HEK293 (cell line): ENCODE measurements around the gene IL1RN.

Source experiments
- CTCF ChIA-PET: fragments of 350-600 bp; formaldehyde crosslinking; extraction: SDS; loops from one replicate; lab custom pipeline; 2021; ENCODE audit warnings: antibody characterized with exemption; lab: Yijun Ruan, JAX
- POLR2A ChIA-PET: fragments of 300-600 bp; formaldehyde crosslinking; extraction: SDS; loops from one replicate; lab custom pipeline; 2020; ENCODE audit warnings: antibody characterized with exemption, inconsistent platforms; lab: Yijun Ruan, JAX
- H3K27ac ChIP-seq: fragments of 200-500 bp; sonication (Bioruptor generic); 2 replicates; pipeline ENCODE4 v1.5.1; 2014; ENCODE audit warnings: low read depth, low read length, control low read depth, inconsistent platforms; ENCODE audit errors: extremely low read depth
- H3K36me3 ChIP-seq, 2 experiments: fragments of 200-500 bp in 1 of 2; sonication (Bioruptor generic) in 1 of 2; 1 replicate in 1 of 2; 2 replicates in 1 of 2; pipeline ENCODE4 v1.5.1; 2014 to 2017; ENCODE audit warnings: inconsistent platforms in 2 of 2, low read length in 2 of 2; ENCODE audit not compliant: control insufficient read depth in 2 of 2, insufficient read depth in 1 of 2
- H3K4me1 ChIP-seq: fragments of 200-500 bp; sonication (Bioruptor generic); 2 replicates; pipeline ENCODE4 v1.5.1; 2014; ENCODE audit warnings: mild to moderate bottlenecking, low read length, inconsistent platforms; ENCODE audit not compliant: control insufficient read depth, insufficient read depth
- H3K4me3 ChIP-seq: 2 replicates; pipeline ENCODE4 v1.5.1; 2011; ENCODE audit warnings: low read depth, mild to moderate bottlenecking, control low read depth, low read length, moderate library complexity
- H3K9me3 ChIP-seq: fragments of 200-500 bp; sonication (Bioruptor generic); 2 replicates; pipeline ENCODE4 v1.5.1; 2014; ENCODE audit warnings: low read depth, low read length, inconsistent platforms; ENCODE audit not compliant: control insufficient read depth, insufficient read depth
- EGR2 ChIP-seq: fragments of 450-650 bp; formaldehyde crosslinking; IDR thresholded peaks from 2 replicates; pipeline ENCODE4 v1.5.1; 2016; ENCODE audit warnings: low read depth, missing biosample characterization, missing genetic modification characterization
- GLIS2 ChIP-seq: fragments of 450-650 bp; formaldehyde crosslinking; IDR thresholded peaks from 2 replicates; pipeline ENCODE4 v1.5.1; 2016; ENCODE audit warnings: missing biosample characterization, missing genetic modification characterization
- SCRT1 ChIP-seq: fragments of 450-650 bp; formaldehyde crosslinking; IDR thresholded peaks from 2 replicates; pipeline ENCODE4 v1.5.1; 2016; ENCODE audit warnings: missing biosample characterization, missing genetic modification characterization, borderline replicate concordance
- TCF7L2 ChIP-seq: IDR thresholded peaks from 2 replicates; pipeline ENCODE4 v1.6.1; 2011; ENCODE audit warnings: low read depth, mild to moderate bottlenecking, inconsistent platforms, low read length, moderate library complexity, borderline replicate concordance
- YY1 ChIP-seq: fragments of 450-650 bp; formaldehyde crosslinking; IDR thresholded peaks from 2 replicates; pipeline ENCODE4 v1.5.1; 2018; ENCODE audit warnings: missing biosample characterization, missing genetic modification characterization
- YY2 ChIP-seq: fragments of 450-650 bp; formaldehyde crosslinking; IDR thresholded peaks from 2 replicates; pipeline ENCODE4 v1.5.1; 2016; ENCODE audit warnings: missing biosample characterization, missing genetic modification characterization
- ZBTB21 ChIP-seq: fragments of 450-650 bp; formaldehyde crosslinking; IDR thresholded peaks from 2 replicates; pipeline ENCODE4 v1.5.1; 2017; ENCODE audit warnings: missing biosample characterization, missing genetic modification characterization
- ZFP69B ChIP-seq: fragments of 450-650 bp; formaldehyde crosslinking; IDR thresholded peaks from 2 replicates; pipeline ENCODE4 v1.5.1; 2016; ENCODE audit warnings: missing biosample characterization, missing genetic modification characterization
- ZNF16 ChIP-seq: fragments of 450-650 bp; formaldehyde crosslinking; IDR thresholded peaks from 2 replicates; pipeline ENCODE4 v1.5.1; 2016; ENCODE audit warnings: low read depth, missing biosample characterization, missing genetic modification characterization
- ZNF174 ChIP-seq: fragments of 450-650 bp; formaldehyde crosslinking; IDR thresholded peaks from 2 replicates; pipeline ENCODE4 v1.5.0; 2017; ENCODE audit warnings: missing biosample characterization, mild to moderate bottlenecking, missing genetic modification characterization
- ZNF2 ChIP-seq: fragments of 450-650 bp; formaldehyde crosslinking; IDR thresholded peaks from 2 replicates; pipeline ENCODE4 v1.5.1; 2016; ENCODE audit warnings: missing biosample characterization, missing genetic modification characterization
- ZNF354C ChIP-seq: fragments of 450-650 bp; formaldehyde crosslinking; IDR thresholded peaks from 2 replicates; pipeline ENCODE4 v1.5.1; 2016; ENCODE audit warnings: missing biosample characterization, missing genetic modification characterization, low read depth, borderline replicate concordance
- ZNF37A ChIP-seq: fragments of 450-650 bp; IDR thresholded peaks from 2 replicates; pipeline ENCODE4 v1.5.1; 2018; ENCODE audit warnings: missing biosample characterization, missing genetic modification characterization
- ZNF501 ChIP-seq: fragments of 450-650 bp; formaldehyde crosslinking; IDR thresholded peaks from 2 replicates; pipeline ENCODE4 v1.5.1; 2016; ENCODE audit warnings: missing biosample characterization, missing genetic modification characterization
- ZNF600 ChIP-seq: fragments of 450-650 bp; formaldehyde crosslinking; IDR thresholded peaks from 2 replicates; pipeline ENCODE4 v1.5.1; 2016; ENCODE audit warnings: missing biosample characterization, missing genetic modification characterization
- ZNF660 ChIP-seq: fragments of 450-650 bp; IDR thresholded peaks from 2 replicates; pipeline ENCODE4 v1.5.1; 2018; ENCODE audit warnings: missing biosample characterization, mild to moderate bottlenecking, missing genetic modification characterization
- ZNF677 ChIP-seq: fragments of 450-650 bp; IDR thresholded peaks from 2 replicates; pipeline ENCODE4 v1.5.0; 2018; ENCODE audit warnings: missing biosample characterization, mild to moderate bottlenecking, missing genetic modification characterization, moderate library complexity
- ZNF791 ChIP-seq: fragments of 450-650 bp; formaldehyde crosslinking; IDR thresholded peaks from 2 replicates; pipeline ENCODE4 v1.5.1; 2016; ENCODE audit warnings: missing biosample characterization, missing genetic modification characterization
- TF ChIP-seq, protein P1 (sequence below): fragments of 450-650 bp; formaldehyde crosslinking; IDR thresholded peaks from 2 replicates; pipeline ENCODE4 v1.5.1; 2017; ENCODE audit warnings: missing biosample characterization, missing genetic modification characterization
- TF ChIP-seq, protein P2 (sequence below): fragments of 450-650 bp; formaldehyde crosslinking; IDR thresholded peaks from 2 replicates; pipeline ENCODE4 v1.5.1; 2016; ENCODE audit warnings: missing biosample characterization, missing genetic modification characterization
- TF ChIP-seq, protein P3 (sequence below): fragments of 450-650 bp; formaldehyde crosslinking; conservative IDR thresholded peaks from 2 replicates; pipeline ENCODE4 v1.5.1; 2016; ENCODE audit warnings: low read depth, missing biosample characterization, missing genetic modification characterization
- TF ChIP-seq, protein P4 (sequence below): fragments of 450-650 bp; formaldehyde crosslinking; IDR thresholded peaks from 2 replicates; pipeline ENCODE4; 2016; ENCODE audit warnings: missing biosample characterization, missing genetic modification characterization
- TF ChIP-seq, protein P5 (sequence below): fragments of 450-650 bp; formaldehyde crosslinking; IDR thresholded peaks from 2 replicates; pipeline ENCODE4 v1.5.1; 2016; ENCODE audit warnings: missing biosample characterization, missing genetic modification characterization, borderline replicate concordance
- TF ChIP-seq, protein P6 (sequence below): fragments of 450-650 bp; formaldehyde crosslinking; IDR thresholded peaks from 2 replicates; pipeline ENCODE4 v1.5.1; 2016; ENCODE audit warnings: missing biosample characterization, missing genetic modification characterization

Gene IL1RN

DNA sequence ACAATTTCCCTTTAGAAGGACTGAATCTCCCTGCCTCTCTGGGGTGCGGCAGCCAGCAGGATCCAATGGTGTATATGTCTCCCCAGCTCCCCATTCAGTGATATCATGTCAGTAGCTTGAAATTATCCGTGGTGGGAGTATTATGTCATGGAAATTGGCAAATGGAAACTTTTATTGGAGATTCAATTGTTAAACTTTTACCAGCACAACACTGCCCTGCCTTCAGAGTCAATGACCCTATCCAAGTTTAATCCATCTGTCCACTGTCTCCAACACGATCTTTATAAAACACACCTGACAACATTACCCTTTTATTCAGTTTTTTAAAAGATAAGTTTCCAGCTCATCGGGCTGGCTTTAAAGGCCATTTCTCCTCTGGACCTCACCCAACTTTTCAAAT lies 5.0 kb upstream of the IL1RN start:
- H3K4me1 ChIP-seq, result no peaks in the 10 kb centered on the region

DNA sequence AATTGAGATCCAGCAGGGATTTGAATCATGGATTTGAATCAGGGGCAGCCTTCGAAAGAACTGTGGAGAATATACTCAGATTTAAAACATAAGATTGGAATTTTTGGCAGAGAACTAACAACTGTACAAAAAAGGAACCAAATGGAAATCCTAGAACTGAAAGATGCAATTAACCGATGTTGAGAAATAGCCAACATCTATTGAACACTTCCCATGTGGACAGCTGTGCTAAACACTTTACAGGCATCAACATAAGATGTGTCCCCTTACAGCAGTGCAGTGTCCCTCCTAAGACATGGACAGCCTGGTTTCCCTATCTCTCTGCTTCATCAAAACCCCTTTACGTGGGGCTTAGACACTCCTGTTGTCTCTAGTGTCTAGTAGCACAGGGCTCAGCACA lies 3.7 kb upstream of the IL1RN start:
- CTCF ChIA-PET, result no interaction called here
- POLR2A ChIA-PET, result no interaction called here
- H3K27ac ChIP-seq, result no peak overlapping the region
- TF ChIP-seq, protein P1, sequence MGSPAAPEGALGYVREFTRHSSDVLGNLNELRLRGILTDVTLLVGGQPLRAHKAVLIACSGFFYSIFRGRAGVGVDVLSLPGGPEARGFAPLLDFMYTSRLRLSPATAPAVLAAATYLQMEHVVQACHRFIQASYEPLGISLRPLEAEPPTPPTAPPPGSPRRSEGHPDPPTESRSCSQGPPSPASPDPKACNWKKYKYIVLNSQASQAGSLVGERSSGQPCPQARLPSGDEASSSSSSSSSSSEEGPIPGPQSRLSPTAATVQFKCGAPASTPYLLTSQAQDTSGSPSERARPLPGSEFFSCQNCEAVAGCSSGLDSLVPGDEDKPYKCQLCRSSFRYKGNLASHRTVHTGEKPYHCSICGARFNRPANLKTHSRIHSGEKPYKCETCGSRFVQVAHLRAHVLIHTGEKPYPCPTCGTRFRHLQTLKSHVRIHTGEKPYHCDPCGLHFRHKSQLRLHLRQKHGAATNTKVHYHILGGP (tag by site-specific recombination), result no peak
- no peak for TF ChIP-seq ZNF677 (tag by site-specific recombination)
- TF ChIP-seq ZBTB21 (tag by site-specific recombination), result no peak
- TF ChIP-seq SCRT1 (tag by site-specific recombination), result no peak
- TF ChIP-seq, protein P2, sequence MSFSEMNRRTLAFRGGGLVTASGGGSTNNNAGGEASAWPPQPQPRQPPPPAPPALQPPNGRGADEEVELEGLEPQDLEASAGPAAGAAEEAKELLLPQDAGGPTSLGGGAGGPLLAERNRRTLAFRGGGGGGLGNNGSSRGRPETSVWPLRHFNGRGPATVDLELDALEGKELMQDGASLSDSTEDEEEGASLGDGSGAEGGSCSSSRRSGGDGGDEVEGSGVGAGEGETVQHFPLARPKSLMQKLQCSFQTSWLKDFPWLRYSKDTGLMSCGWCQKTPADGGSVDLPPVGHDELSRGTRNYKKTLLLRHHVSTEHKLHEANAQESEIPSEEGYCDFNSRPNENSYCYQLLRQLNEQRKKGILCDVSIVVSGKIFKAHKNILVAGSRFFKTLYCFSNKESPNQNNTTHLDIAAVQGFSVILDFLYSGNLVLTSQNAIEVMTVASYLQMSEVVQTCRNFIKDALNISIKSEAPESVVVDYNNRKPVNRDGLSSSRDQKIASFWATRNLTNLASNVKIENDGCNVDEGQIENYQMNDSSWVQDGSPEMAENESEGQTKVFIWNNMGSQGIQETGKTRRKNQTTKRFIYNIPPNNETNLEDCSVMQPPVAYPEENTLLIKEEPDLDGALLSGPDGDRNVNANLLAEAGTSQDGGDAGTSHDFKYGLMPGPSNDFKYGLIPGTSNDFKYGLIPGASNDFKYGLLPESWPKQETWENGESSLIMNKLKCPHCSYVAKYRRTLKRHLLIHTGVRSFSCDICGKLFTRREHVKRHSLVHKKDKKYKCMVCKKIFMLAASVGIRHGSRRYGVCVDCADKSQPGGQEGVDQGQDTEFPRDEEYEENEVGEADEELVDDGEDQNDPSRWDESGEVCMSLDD (tag by site-specific recombination), result no peak
- TF ChIP-seq ZNF354C (tag by site-specific recombination), result no peak
- no peak for TF ChIP-seq ZNF791
- TF ChIP-seq ZNF16 (tag by site-specific recombination), result no peak
- TF ChIP-seq TCF7L2, result no peak
- TF ChIP-seq ZNF660, result no peak
- no peak for TF ChIP-seq ZFP69B
- TF ChIP-seq GLIS2 (tag by site-specific recombination), result no peak
- TF ChIP-seq ZNF501 (tag by site-specific recombination), result no peak
- no peak for TF ChIP-seq YY1

More for the DNA sequence above, 5.0 kb upstream of the IL1RN start:
- ChIA-PET POLR2A (no interaction called here), CTCF (interaction anchor here (0.6 to 7.5 kb wide), 4 partner anchors 10 to 370 kb away, joined by 3 to 66 read pairs (median 4); no protein-coding TSS in a partner anchor)
- H3K36me3 ChIP-seq, result no peaks in the 10 kb centered on the region
- TF ChIP-seq, protein P3, sequence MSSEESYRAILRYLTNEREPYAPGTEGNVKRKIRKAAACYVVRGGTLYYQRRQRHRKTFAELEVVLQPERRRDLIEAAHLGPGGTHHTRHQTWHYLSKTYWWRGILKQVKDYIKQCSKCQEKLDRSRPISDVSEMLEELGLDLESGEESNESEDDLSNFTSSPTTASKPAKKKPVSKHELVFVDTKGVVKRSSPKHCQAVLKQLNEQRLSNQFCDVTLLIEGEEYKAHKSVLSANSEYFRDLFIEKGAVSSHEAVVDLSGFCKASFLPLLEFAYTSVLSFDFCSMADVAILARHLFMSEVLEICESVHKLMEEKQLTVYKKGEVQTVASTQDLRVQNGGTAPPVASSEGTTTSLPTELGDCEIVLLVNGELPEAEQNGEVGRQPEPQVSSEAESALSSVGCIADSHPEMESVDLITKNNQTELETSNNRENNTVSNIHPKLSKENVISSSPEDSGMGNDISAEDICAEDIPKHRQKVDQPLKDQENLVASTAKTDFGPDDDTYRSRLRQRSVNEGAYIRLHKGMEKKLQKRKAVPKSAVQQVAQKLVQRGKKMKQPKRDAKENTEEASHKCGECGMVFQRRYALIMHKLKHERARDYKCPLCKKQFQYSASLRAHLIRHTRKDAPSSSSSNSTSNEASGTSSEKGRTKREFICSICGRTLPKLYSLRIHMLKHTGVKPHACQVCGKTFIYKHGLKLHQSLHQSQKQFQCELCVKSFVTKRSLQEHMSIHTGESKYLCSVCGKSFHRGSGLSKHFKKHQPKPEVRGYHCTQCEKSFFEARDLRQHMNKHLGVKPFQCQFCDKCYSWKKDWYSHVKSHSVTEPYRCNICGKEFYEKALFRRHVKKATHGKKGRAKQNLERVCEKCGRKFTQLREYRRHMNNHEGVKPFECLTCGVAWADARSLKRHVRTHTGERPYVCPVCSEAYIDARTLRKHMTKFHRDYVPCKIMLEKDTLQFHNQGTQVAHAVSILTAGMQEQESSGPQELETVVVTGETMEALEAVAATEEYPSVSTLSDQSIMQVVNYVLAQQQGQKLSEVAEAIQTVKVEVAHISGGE (tag by site-specific recombination), result no peak
- no peak for TF ChIP-seq ZNF174 (tag by site-specific recombination)
- TF ChIP-seq ZNF2 (tag by site-specific recombination), result no peak
- TF ChIP-seq, protein P4, sequence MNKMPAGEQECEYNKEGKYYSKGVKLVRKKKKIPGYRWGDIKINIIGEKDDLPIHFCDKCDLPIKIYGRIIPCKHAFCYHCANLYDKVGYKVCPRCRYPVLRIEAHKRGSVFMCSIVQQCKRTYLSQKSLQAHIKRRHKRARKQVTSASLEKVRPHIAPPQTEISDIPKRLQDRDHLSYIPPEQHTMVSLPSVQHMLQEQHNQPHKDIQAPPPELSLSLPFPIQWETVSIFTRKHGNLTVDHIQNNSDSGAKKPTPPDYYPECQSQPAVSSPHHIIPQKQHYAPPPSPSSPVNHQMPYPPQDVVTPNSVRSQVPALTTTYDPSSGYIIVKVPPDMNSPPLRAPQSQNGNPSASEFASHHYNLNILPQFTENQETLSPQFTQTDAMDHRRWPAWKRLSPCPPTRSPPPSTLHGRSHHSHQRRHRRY (tag by site-specific recombination), result no peak
- TF ChIP-seq, protein P5, sequence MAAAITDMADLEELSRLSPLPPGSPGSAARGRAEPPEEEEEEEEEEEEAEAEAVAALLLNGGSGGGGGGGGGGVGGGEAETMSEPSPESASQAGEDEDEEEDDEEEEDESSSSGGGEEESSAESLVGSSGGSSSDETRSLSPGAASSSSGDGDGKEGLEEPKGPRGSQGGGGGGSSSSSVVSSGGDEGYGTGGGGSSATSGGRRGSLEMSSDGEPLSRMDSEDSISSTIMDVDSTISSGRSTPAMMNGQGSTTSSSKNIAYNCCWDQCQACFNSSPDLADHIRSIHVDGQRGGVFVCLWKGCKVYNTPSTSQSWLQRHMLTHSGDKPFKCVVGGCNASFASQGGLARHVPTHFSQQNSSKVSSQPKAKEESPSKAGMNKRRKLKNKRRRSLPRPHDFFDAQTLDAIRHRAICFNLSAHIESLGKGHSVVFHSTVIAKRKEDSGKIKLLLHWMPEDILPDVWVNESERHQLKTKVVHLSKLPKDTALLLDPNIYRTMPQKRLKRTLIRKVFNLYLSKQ (tag by site-specific recombination), result no peak
- TF ChIP-seq ZNF600 (tag by site-specific recombination), result no peak
- TF ChIP-seq YY2 (tag by site-specific recombination), result no peak
- TF ChIP-seq ZNF37A (tag by site-specific recombination), result no peak
- no peak for TF ChIP-seq EGR2 (tag by site-specific recombination)
- TF ChIP-seq, protein P6, sequence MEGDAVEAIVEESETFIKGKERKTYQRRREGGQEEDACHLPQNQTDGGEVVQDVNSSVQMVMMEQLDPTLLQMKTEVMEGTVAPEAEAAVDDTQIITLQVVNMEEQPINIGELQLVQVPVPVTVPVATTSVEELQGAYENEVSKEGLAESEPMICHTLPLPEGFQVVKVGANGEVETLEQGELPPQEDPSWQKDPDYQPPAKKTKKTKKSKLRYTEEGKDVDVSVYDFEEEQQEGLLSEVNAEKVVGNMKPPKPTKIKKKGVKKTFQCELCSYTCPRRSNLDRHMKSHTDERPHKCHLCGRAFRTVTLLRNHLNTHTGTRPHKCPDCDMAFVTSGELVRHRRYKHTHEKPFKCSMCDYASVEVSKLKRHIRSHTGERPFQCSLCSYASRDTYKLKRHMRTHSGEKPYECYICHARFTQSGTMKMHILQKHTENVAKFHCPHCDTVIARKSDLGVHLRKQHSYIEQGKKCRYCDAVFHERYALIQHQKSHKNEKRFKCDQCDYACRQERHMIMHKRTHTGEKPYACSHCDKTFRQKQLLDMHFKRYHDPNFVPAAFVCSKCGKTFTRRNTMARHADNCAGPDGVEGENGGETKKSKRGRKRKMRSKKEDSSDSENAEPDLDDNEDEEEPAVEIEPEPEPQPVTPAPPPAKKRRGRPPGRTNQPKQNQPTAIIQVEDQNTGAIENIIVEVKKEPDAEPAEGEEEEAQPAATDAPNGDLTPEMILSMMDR (tag by site-specific recombination), result no peak
- H3K9me3 ChIP-seq, result no peaks in the 10 kb centered on the region
- no peak overlapping the region for H3K4me3 ChIP-seq
- H3K27ac ChIP-seq, result no peak overlapping the region

More for the DNA sequence above, 3.7 kb upstream of the IL1RN start:
- H3K4me1 ChIP-seq, result no peaks in the 10 kb centered on the region
- no peaks in the 10 kb centered on the region for H3K9me3 ChIP-seq
- H3K36me3 ChIP-seq, result no peaks in the 10 kb centered on the region
- no peak overlapping the region for H3K4me3 ChIP-seq
